Motor neuron (in vitro differentiated cells): Measurements from ENCODE around the gene NFKBIA. TPM values are rescaled to one million over a fixed set of nuclear protein-coding genes. Genes with fewer than 3 reads are reported as not detected.
"Not testable (repeated sequence)": the region's sequence is repeated elsewhere in the genome, so short reads cannot be mapped to it uniquely, and the experiment has no call there.

Experiments
- ATAC-seq, 8 experiments: fragments of 200-7000 bp; cut with Tn5 transposase; replicated peaks in 6 of 8; 2 replicates each; pipeline ENCODE4 v1.8.0; 2021; ENCODE audit warnings: mild to moderate bottlenecking in 8 of 8, moderate library complexity in 8 of 8
- H3K27ac ChIP-seq, 2 donors: fragments of 250-450 bp; sonication (Bioruptor Pico); 2 replicates each; pipeline ENCODE4 v1.9.0; 2021; ENCODE audit warnings: antibody characterized with exemption in 2 of 2, mild to moderate bottlenecking in 2 of 2, moderate library complexity in 1 of 2
- H3K4me1 ChIP-seq, 2 donors: fragments of 250-450 bp; sonication (Bioruptor Pico); replicated peaks in 1 of 2; 2 replicates each; pipeline ENCODE4 v1.6.1; 2021; ENCODE audit warnings: antibody characterized with exemption in 2 of 2, mild to moderate bottlenecking in 2 of 2, moderate library complexity in 1 of 2
- H3K4me3 ChIP-seq, 5 donors: fragments of 250-450 bp; sonication (Bioruptor Pico); 2 replicates each; pipeline ENCODE4 v1.9.0; 2021; ENCODE audit warnings: antibody characterized with exemption in 5 of 5, mild to moderate bottlenecking in 5 of 5, moderate library complexity in 4 of 5
- WGBS, 10 experiments: fragments of 450-650 bp; shearing (Covaris generic); methylation state at CpG; one replicate each; pipeline ENCODE4 v1.0.0; 2022; 5-methylcytosine and 5-hydroxymethylcytosine counted together
- in situ Hi-C, 9 experiments: fragments of 400-800 bp; cut with MboI; loops; one replicate each; pipeline ENCODE4 v1.15.0; 2021; ENCODE audit warnings: low sequenced_read_pairs in 9 of 9, low pct_unique_long_range_greater_than_20kb in 2 of 9; ENCODE audit not compliant: unreplicated experiment in 9 of 9
- total RNA-seq, 8 experiments: library from RNA; unstranded; fragments of 300-600 nt; gene quantifications; 2 replicates each; pipeline versions ENCODE4 v1.2.3 to v1.2.4, GENCODE V29; 2022

The NFKBIA gene
- total RNA-seq, 8 experiments from 2014 or later, result 19.6 to 157 (median 36.2) TPM

- Histone ChIP-seq H3K27ac (no peak overlapping the region), H3K4me3 (no peak overlapping the region), H3K4me1 (peaks cover 10 to 18% of the 10 kb centered on the region in 2 donors)
- ATAC-seq, result peak in 1 of 8 experiments; percentile 4
- in situ Hi-C loops, result no loop called here
- WGBS, 10 experiments, result 30 to 95% (median 80%) methylated on average over 2 to 11 of the region's 12 CpGs; no CpG with 5 or more reads in 1 of the 10 experiments
These were observed 17.9 kb downstream of the NFKBIA start for GRCh38 chr14:35386673-35387125.

DNA sequence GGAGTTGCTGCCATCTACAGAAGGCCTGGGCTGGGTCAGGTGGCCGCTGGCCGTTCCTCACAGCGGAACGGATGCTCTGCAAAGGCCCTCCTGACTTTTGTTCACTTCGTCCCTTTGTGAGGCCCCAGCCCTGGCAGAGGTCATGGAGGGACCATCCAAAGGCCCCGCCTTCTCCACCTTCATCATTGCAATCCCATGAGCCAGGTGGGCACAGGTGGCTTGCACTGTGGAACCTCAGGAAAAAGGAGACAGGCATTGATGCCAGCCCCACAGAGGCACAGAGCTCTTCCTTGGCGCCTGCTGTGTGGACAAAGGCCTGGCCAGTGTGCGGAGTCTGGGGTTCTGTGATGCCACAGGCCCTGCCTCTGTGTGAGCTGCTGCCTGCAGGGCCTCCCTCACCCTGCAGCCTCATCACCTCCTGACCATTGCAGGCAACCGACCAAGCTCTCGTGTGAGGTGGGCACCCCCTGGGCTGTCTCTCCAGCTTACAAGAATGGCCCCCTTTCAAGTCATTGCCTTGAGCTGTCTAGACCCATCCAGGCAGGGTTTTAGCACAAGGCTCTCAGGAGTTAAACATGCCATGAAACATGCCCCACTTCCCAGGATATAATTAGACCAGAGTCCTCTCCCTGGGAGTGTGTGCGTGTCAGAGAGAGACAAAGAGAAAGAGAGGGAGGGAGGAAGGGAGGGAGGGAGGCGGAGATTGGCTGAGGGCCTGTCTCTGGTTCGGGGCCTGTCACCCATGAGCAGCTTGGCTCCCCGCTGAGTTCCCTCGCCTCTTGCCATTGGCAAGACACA, 19.3 kb downstream of the NFKBIA start:
- ATAC-seq, result peak; percentile 63 to 96 (median 94)
- in situ Hi-C loops, result no loop called here
- WGBS, 10 experiments, result 54 to 100% (median 94%) methylated on average over 1 to 6 of the region's 15 CpGs; no CpG with 5 or more reads in 4 of the 10 experiments
- Histone ChIP-seq H3K27ac (peak overlapping the region in 1 of 2 donors; percentile 47), H3K4me3 (no peak overlapping the region), H3K4me1 (peaks cover 10 to 18% of the 10 kb centered on the region in 2 donors)

- WGBS, 10 experiments, result 25 to 100% (median 72%) methylated on average over 1 to 4 of the region's 11 CpGs; no CpG with 5 or more reads in 4 of the 10 experiments
- Histone ChIP-seq H3K27ac (peak overlapping the region in 1 of 2 donors; percentile 47), H3K4me1 (peaks cover 10 to 18% of the 10 kb centered on the region in 2 donors), H3K4me3 (no peak overlapping the region)
- in situ Hi-C loops, result no loop called here
- ATAC-seq, result peak in 7 of 8 experiments; percentile 30 to 85 (median 52)
These were observed 20.0 kb downstream of the NFKBIA start for GRCh38 chr14:35384455-35385041.

DNA sequence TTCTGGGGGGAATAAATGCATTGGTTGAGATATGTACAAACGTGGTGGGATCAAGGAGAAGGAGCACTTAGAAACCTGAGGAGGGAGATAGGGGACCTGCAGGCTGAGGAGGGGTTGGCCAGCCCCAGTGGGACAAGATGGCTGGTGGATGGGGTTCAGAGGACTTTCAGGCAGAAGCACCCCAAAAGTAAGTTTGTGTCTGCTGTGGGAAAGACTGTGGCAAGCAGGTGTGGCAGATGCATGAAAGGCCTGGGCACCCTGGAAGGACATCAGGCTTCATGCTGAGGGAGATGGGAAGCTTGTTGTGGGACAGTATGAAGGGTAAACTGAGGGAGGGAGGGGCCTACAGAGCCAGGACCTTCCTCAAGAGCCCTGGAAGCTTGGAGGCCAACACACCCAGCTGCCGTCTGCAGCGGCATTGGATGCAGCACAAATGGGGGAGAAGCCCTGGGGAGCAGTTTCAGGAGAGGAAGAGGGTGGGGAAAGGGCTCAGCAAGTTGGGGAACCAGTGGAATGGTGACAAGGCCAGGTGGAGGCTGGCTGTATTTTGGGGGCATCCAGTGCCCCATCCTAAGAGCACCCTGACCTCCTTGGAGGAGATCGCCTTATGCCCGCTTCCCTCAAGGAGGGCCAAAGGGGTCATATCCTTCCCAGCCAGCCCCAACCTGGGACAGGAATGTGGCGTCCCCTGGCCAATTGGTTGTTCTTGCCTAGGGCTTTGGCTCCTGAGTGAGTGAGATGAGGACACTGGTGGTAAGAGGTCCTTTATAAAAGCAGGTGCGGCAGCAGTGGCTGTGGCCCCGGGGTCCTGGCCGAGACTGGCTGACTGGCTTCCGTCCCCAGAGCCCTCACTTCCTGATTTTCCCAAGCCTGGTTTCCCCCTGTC, 20.7 kb downstream of the NFKBIA start:
- H3K4me1 ChIP-seq, result peaks cover 10 to 18% of the 10 kb centered on the region in 2 donors
- no peak for ATAC-seq
- in situ Hi-C loops, result no loop called here
- H3K27ac ChIP-seq, result no peak overlapping the region
- WGBS, 10 experiments, result 60 to 100% (median 88%) methylated on average over 1 to 4 of the region's 10 CpGs; no CpG with 5 or more reads in 1 of the 10 experiments
- H3K4me3 ChIP-seq, result no peak overlapping the region

DNA sequence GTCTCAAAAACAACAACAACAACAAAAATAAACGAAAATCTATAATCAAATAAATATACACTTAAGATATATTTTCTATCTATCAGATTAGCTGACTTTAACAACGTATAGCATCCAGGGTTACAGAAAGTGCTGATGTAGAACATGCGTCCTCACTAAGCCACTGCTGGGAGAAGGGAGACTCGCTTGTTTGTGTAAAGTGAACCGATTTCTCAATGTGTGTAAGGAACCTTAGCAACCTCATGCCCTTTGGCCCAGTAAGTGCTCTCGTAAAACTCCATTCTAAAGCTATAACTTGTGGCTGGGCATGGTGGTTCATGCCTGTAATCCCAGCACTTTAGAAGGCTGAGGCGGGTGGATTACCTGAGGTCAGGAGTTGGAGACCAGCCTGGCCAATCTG, 23.8 kb downstream of the NFKBIA start:
- Histone ChIP-seq H3K4me3 (no peak overlapping the region), H3K4me1 (peaks cover 9 to 17% of the 10 kb centered on the region in 2 donors), H3K27ac (no peak overlapping the region)
- no peak for ATAC-seq
- WGBS, 10 experiments, result 29 to 100% (median 70%) methylated on average over 1 to 6 of the region's 7 CpGs; no CpG with 5 or more reads in 3 of the 10 experiments
- in situ Hi-C loops, result no loop called here

DNA sequence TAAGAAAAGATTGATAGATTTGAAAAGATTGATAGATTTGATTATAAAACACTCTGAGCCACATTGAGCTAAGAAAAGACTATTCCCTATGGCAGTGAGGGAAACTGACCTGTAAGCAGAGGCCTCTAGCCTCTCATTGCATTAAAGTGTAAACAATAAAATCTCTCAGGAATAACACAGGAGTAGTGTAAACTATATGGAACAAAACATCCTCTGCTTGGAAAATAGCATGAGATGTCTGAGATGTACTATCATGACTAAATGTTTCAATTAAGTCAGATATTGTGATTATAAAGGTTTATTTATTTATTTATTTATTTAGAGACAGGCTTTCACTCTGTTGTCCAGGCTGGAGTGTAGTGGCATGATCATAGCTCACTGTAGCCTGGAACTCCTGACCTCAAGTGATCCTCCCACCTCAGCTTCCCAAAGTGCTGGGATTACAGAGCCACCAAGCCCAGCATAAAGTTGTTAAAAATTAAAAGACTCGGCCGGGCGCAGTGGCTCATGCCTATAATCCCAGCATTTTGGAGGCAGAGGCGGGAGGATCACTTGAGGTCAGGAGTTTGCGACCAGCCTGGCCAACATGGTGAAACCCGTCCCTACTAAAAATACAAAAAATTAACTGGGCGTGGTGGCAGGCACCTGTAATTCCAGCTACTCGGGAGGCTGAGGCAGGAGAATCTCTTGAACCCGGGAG, 25.2 kb downstream of the NFKBIA start:
- H3K27ac ChIP-seq, H3K4me3 ChIP-seq, in situ Hi-C loops, ATAC-seq, H3K4me1 ChIP-seq: not testable (repeated sequence)
- WGBS, 10 experiments, result 75 to 100% (median 90%) methylated on average over 1 to 8 of the region's 9 CpGs; no CpG with 5 or more reads in 3 of the 10 experiments

DNA sequence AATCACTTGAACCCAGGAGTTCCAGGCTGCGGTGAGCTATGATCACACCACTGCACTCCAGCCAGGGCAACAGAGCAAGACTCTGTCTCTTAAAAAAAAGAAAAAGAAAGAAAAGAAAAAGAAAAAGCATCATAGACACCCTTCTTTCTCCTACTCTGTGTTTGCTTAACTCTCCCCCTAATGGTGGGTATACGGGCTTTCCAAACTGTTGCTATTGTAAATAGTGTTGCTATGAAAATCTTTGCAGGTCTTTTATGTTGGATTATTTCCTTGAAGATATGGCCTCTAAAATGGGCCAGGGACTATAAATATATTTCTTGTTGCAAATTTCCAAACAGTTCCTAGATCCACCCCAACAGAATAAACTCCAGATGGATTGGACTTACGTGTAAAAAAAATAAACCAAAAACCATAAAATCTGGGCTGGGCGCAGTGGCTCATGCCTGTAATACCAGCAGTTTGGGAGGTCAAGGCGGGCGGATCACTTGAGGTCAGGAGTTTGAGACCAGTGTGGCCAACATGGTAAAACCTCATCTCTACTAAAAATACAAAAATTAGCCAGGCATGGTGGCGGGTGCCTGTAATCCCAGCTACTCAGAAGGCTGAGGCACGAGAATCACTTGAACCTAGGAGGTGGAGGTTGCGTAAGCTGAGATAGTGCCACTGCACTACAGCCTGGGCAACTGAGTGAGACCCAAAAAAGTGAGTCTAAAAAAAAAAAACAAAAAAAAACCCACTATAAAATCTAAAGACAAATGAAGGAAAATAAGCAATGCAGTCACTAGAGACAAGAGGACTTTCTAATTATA, 25.9 kb downstream of the NFKBIA start:
- Histone ChIP-seq H3K4me3 (no peak overlapping the region), H3K27ac (no peak overlapping the region), H3K4me1 (no peaks in the 10 kb centered on the region)
- ATAC-seq, result peak in 1 of 8 experiments; percentile 50
- 38 to 100% (median 83%) methylated on average over 1 to 9 of the region's 9 CpGs for WGBS, 10 experiments
- in situ Hi-C loops, result no loop called here

- no peaks in the 10 kb centered on the region for H3K4me1 ChIP-seq
- in situ Hi-C loops, result no loop called here
- no peak overlapping the region for H3K4me3 ChIP-seq
- H3K27ac ChIP-seq, result no peak overlapping the region
- ATAC-seq, result no peak
- 17 to 100% (median 87%) methylated on average over 1 to 7 of the region's 7 CpGs; no CpG with 5 or more reads in 3 of the 10 experiments for WGBS, 10 experiments
These were observed 29.0 kb downstream of the NFKBIA start for GRCh38 chr14:35375558-35376025.

DNA sequence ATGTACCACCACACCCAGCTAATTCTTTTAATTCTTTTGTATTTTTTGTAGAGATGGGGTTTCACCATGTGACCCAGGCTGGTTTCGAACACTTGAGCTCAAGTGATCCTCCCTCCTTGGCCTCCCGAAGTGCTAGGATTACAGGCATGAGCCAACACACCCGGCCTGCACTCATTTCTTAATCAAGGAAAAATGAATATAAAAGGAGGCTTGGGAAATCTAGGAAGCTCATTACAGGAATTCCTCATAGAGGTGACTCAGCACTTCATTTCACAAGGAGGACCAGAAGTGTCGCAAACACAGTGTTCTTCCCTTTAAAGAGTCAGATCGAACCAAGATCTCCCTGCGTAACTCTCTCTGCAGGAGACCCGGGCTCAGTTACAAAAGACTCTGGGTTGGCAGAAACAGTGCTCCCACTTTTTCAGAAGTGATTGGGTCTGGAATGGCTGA, 30.3 kb downstream of the NFKBIA start:
- Histone ChIP-seq H3K4me1 (no peaks in the 10 kb centered on the region), H3K4me3 (no peak overlapping the region), H3K27ac (no peak overlapping the region)
- in situ Hi-C loops, result no loop called here
- peak in 4 of 8 experiments; percentile 33 to 75 (median 55) for ATAC-seq
- 7 to 100% (median 73%) methylated on average over 2 to 6 of the region's 7 CpGs; no CpG with 5 or more reads in 2 of the 10 experiments for WGBS, 10 experiments

- ATAC-seq, H3K4me1 ChIP-seq, in situ Hi-C loops, H3K27ac ChIP-seq, H3K4me3 ChIP-seq: not testable (repeated sequence)
- 69 to 97% (median 87%) methylated on average over 2 to 10 of the region's 11 CpGs; no CpG with 5 or more reads in 1 of the 10 experiments for WGBS, 10 experiments
These were observed 31.3 kb downstream of the NFKBIA start for GRCh38 chr14:35373208-35373607.

- in situ Hi-C loops, result no loop called here
- H3K4me1 ChIP-seq, result peaks cover 12 to 19% of the 10 kb centered on the region in 2 donors
- no peak for ATAC-seq
- WGBS, 10 experiments, result 55 to 100% (median 89%) methylated on average over 1 to 4 of the region's 5 CpGs; no CpG with 5 or more reads in 3 of the 10 experiments
- H3K4me3 ChIP-seq, result no peak overlapping the region
- no peak overlapping the region for H3K27ac ChIP-seq
These were observed 33.6 kb downstream of the NFKBIA start for GRCh38 chr14:35370969-35371368.
